Medulla oblongata (tissue), 1 donor: ENCODE data around the gene SOAT1.
"Not testable (repeated sequence)": the region's sequence is repeated elsewhere in the genome, so short reads cannot be mapped to it uniquely, and the experiment has no call there.

Experiments used
- DNase-seq: peaks from one replicate; pipeline ENCODE4 v3.0.0-alpha.2; 2015; ENCODE audit errors: extremely low spot score

The SOAT1 gene

GRCh38 chr1:179293340-179294327 is at the start of gene SOAT1:
TSS of gene SOAT1 (plus strand) at chr1:179293797. CDS start at chr1:179302685, 8,888 bp downstream.
- DNase-seq = peak; percentile 96

GRCh38 chr1:179245426-179245825 is 48.2 kb upstream of the SOAT1 start:
- not testable (repeated sequence) for DNase-seq

- DNase-seq = no peak
These were observed 45.7 kb upstream of the SOAT1 start for GRCh38 chr1:179247923-179248322.

- peak; percentile 48 for DNase-seq
These were observed 41.9 kb upstream of the SOAT1 start for GRCh38 chr1:179251675-179252074.

GRCh38 chr1:179252606-179253005 is 41.0 kb upstream of the SOAT1 start:
- no peak for DNase-seq

- DNase-seq = no peak
These were observed 40.2 kb upstream of the SOAT1 start for GRCh38 chr1:179253286-179253972.

GRCh38 chr1:179262183-179262582 is 31.4 kb upstream of the SOAT1 start:
- DNase-seq = no peak

- DNase-seq = no peak
These were observed 30.5 kb upstream of the SOAT1 start for GRCh38 chr1:179263121-179263520.

- no peak for DNase-seq
These were observed 29.1 kb upstream of the SOAT1 start for GRCh38 chr1:179264507-179264906.

GRCh38 chr1:179269071-179269470 is 24.5 kb upstream of the SOAT1 start:
- DNase-seq = no peak

- DNase-seq = not testable (repeated sequence)
These were observed 19.2 kb upstream of the SOAT1 start for GRCh38 chr1:179274424-179274823.

- no peak for DNase-seq
These were observed 14.7 kb upstream of the SOAT1 start for GRCh38 chr1:179278920-179279319.

GRCh38 chr1:179283992-179284391 is 9.6 kb upstream of the SOAT1 start:
- DNase-seq = no peak

GRCh38 chr1:179287946-179288345 is 5.7 kb upstream of the SOAT1 start:
- no peak for DNase-seq

GRCh38 chr1:179288977-179289376 is 4.6 kb upstream of the SOAT1 start:
- no peak for DNase-seq

- DNase-seq = no peak
These were observed 1.7 kb downstream of the SOAT1 start for GRCh38 chr1:179295164-179295755.

- DNase-seq = no peak
These were observed 2.9 kb downstream of the SOAT1 start for GRCh38 chr1:179296356-179297104.

- peak; percentile 76 for DNase-seq
These were observed 3.4 kb downstream of the SOAT1 start for GRCh38 chr1:179297105-179297378.

- DNase-seq = no peak
These were observed 5.4 kb downstream of the SOAT1 start for GRCh38 chr1:179298952-179299351.

- DNase-seq = no peak
These were observed 6.5 kb downstream of the SOAT1 start for GRCh38 chr1:179300112-179300511.

GRCh38 chr1:179302070-179302469 is 8.5 kb downstream of the SOAT1 start:
- no peak for DNase-seq
